ENCODE results near the gene ROPN1L. TPM values are rescaled to one million over a fixed set of nuclear protein-coding genes. Genes with fewer than 3 reads are reported as not detected.
A peak's percentile ranks its signal among the peaks of the same experiment; 100 is the strongest.

ROPN1L gene
- total RNA-seq, 1 donor from 2014 or later: 11.5 TPM

GRCh38 chr5:10503997-10504793, 62.5 kb downstream of the ROPN1L start:
- no peak overlapping the region for H3K4me3 ChIP-seq
- ATAC-seq (peak in 1 of 2 donors; percentile 44), DNase-seq (no peak)
- no peaks in the 10 kb centered on the region for H3K36me3 ChIP-seq
- no peaks in the 10 kb centered on the region for H3K4me1 ChIP-seq
- intact Hi-C loops (cut with DNase I): no loop called here
- H3K27me3 ChIP-seq (ENCODE audit: low read depth): no peaks in the 10 kb centered on the region
- no peak overlapping the region for H3K27ac ChIP-seq
- no peak for TF ChIP-seq CTCF (IDR thresholded peaks at IDR 0.05)
- H3K9me3 ChIP-seq: no peaks in the 10 kb centered on the region

GRCh38 chr5:10505517-10506095, 63.9 kb downstream of the ROPN1L start:
- intact Hi-C loops (cut with DNase I): no loop called here
- Histone ChIP-seq H3K4me1 (no peaks in the 10 kb centered on the region), H3K4me3 (no peak overlapping the region), H3K27me3 (ENCODE audit: low read depth) (no peaks in the 10 kb centered on the region), H3K36me3 (no peaks in the 10 kb centered on the region), H3K9me3 (no peaks in the 10 kb centered on the region), H3K27ac (no peak overlapping the region)
- TF ChIP-seq CTCF (IDR thresholded peaks at IDR 0.05): no peak
- ATAC-seq (peak in 1 of 2 donors; percentile 36), DNase-seq (no peak)

GRCh38 chr5:10506535-10506934, 64.9 kb downstream of the ROPN1L start:
- Histone ChIP-seq H3K27me3 (ENCODE audit: low read depth) (no peaks in the 10 kb centered on the region), H3K4me3 (no peak overlapping the region), H3K9me3 (no peaks in the 10 kb centered on the region), H3K36me3 (no peaks in the 10 kb centered on the region), H3K27ac (no peak overlapping the region), H3K4me1 (no peaks in the 10 kb centered on the region)
- no peak for TF ChIP-seq CTCF (IDR thresholded peaks at IDR 0.05)
- ATAC-seq (no peak), DNase-seq (no peak)
- intact Hi-C loops (cut with DNase I): no loop called here

- Histone ChIP-seq H3K4me3 (no peak overlapping the region), H3K27me3 (ENCODE audit: low read depth) (no peaks in the 10 kb centered on the region), H3K27ac (no peak overlapping the region), H3K36me3 (no peaks in the 10 kb centered on the region), H3K4me1 (no peaks in the 10 kb centered on the region), H3K9me3 (no peaks in the 10 kb centered on the region)
- intact Hi-C loops (cut with DNase I): no loop called here
- TF ChIP-seq CTCF (IDR thresholded peaks at IDR 0.05): no peak
- DNase-seq: no peak
- no peak for ATAC-seq
These were observed 66.0 kb downstream of the ROPN1L start for GRCh38 chr5:10507575-10508096.

- no peaks in the 10 kb centered on the region for H3K36me3 ChIP-seq
- peak; percentile 47 to 49 for ATAC-seq
- H3K27me3 ChIP-seq (ENCODE audit: low read depth): no peaks in the 10 kb centered on the region
- H3K27ac ChIP-seq: no peak overlapping the region
- H3K4me3 ChIP-seq: no peak overlapping the region
- no peaks in the 10 kb centered on the region for H3K4me1 ChIP-seq
- TF ChIP-seq CTCF (IDR thresholded peaks at IDR 0.05): no peak
- H3K9me3 ChIP-seq: no peaks in the 10 kb centered on the region
- intact Hi-C loops (cut with DNase I): no loop called here
- no peak for DNase-seq
These were observed 67.9 kb downstream of the ROPN1L start for GRCh38 chr5:10509575-10509974.
